Spleen (tissue), 7 donors: ENCODE results near the gene GRIK1.

Experiments used
- POLR2A ChIP-seq, 3 donors: fragments of 450-650 bp; IDR thresholded peaks; one replicate each; pipeline ENCODE4 v1.5.1; 2017; ENCODE audit warnings: antibody characterized with exemption in 3 of 3, mild to moderate bottlenecking in 1 of 3
- TF ChIP-seq, protein P1 (sequence below), 11 experiments: fragments of 200-600 bp in 7 of 11; fragments of 450-650 bp in 4 of 11; sonication (generic) in 4 of 11; IDR thresholded peaks in 8 of 11; conservative IDR thresholded peaks in 3 of 11; 1 replicate in 7 of 11; 2 replicates in 4 of 11; pipeline versions ENCODE4 v1.4.0 to v1.8.0; 2016 to 2021; ENCODE audit warnings: antibody characterized with exemption in 11 of 11, inconsistent platforms in 4 of 11, mild to moderate bottlenecking in 1 of 11
- donor health status: DM: no; HTN: no; CAD: no; lungs with moderate emphysema.
- donor health status: DM: no; HTN: no; CAD: no.
- donor health status: DM: no; HTN: no; CAD: no.

DNA sequence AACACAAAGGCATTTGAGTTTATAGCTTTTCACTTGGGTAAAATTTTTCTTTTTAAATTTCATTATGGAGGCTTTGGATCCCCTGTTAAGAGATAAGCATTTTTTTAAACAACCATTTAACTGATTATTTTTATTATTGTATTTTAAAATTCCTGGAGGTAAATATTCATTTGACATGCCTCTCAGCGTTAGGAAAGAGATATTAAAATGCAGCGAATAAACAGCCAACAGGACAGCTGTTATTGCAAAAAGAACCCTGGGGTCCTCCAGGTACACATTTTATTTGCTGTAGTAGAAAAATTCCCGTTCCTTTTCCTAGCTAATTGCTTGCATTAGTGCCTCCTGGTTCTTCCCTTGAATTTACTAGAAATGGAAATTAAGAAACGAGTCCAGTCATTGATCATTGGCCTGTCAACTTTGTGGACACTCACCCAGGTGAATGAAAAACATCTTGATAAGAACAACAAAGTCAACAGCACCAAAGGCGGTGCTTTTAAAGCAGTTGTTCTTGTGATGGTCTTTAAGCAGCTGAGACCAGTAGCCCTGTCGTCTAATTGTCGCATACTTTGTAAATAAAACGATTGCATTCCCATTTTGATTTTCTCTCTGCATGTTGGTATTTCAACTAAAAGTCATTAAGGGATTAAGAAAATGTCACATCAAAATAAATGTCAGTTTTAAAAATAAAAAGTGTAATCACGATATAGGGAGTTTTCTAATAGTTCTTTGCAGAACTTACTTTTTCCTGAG is 282.4 kb downstream of the GRIK1 start:
- TF ChIP-seq POLR2A (IDR thresholded peaks at IDR 0.05) = no peak
- TF ChIP-seq, protein P1, sequence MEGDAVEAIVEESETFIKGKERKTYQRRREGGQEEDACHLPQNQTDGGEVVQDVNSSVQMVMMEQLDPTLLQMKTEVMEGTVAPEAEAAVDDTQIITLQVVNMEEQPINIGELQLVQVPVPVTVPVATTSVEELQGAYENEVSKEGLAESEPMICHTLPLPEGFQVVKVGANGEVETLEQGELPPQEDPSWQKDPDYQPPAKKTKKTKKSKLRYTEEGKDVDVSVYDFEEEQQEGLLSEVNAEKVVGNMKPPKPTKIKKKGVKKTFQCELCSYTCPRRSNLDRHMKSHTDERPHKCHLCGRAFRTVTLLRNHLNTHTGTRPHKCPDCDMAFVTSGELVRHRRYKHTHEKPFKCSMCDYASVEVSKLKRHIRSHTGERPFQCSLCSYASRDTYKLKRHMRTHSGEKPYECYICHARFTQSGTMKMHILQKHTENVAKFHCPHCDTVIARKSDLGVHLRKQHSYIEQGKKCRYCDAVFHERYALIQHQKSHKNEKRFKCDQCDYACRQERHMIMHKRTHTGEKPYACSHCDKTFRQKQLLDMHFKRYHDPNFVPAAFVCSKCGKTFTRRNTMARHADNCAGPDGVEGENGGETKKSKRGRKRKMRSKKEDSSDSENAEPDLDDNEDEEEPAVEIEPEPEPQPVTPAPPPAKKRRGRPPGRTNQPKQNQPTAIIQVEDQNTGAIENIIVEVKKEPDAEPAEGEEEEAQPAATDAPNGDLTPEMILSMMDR (IDR thresholded peaks at IDR 0.05 in 8 of 11, conservative IDR thresholded peaks at IDR 0.05 in 3 of 11) = no peak
